ENCODE measurements around the gene MIEF2.

DNA sequence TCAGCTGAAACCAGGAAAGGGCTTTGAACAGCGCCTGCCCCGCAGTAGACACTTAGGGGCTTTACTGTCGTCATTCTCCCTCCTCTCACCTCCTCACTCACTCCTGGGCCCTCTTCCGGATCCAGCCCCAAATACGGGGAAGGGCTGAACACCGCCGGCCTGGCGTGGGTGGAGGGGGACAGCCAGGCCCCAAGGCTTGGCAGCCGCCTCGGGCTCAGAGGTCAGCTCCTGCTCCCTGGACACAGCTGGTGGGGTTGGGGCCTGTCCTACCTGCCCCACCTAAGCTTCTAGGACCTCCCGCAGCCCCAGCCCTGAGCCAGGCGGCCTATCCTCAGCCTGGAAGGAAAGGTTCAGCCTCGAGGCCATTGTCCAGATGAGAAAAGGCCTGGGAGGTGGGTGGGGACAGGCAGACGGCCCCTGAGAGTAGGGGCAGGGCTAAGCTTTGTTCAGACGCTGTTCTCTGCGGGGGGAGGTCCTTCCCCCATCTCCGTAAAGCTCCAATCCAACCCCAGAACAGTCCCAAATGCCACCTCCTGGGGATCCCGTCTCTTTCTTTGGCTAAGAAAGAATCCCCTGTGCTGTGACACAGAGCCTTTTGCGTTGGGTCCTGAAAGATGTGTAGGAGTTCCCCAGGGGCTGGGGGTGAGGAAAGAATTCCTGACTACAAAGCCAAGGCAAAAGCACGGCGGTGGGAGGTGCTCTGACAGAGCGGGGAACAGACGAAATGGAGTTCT, 35.9 kb upstream of the MIEF2 start:
- no peak for TF ChIP-seq CTCF (IDR thresholded peaks at IDR 0.05; ENCODE audit: insufficient read depth, low read length, poor library complexity, severe bottlenecking)
- TF ChIP-seq EZH2phosphoT487 (conservative IDR thresholded peaks at IDR 0.05; ENCODE audit: low read length): no peak
